G401 (cell line): ENCODE data around the gene GARNL3. TPM values are rescaled to one million over a fixed set of nuclear protein-coding genes. Genes with fewer than 3 reads are reported as not detected.
A peak's percentile ranks its signal among the peaks of the same experiment; 100 is the strongest.

ENCODE experiments used
- DNase-seq: peaks from one replicate; pipeline ENCODE4 v3.0.0-alpha.2; 2015; ENCODE audit warnings: low spot score
- in situ Hi-C: cut with HindIII; loops from 2 replicates; pipeline ENCODE4 v1.10.0; 2016; ENCODE audit warnings: low sequenced_read_pairs, mixed read lengths
- total RNA-seq: library from RNA; depleted of rRNA; stranded (reverse); fragments of >200 nt; shearing (Covaris generic); gene quantifications from 2 replicates; pipeline ENCODE4 v1.2.3, GENCODE V29; 2014

The GARNL3 gene
- total RNA-seq, 1 experiment from 2014 or later: 14.3 TPM

- in situ Hi-C loops: no loop called here
- no peak for DNase-seq
These were observed 70.2 kb downstream of the GARNL3 start for GRCh38 chr9:127334725-127335124.

GRCh38 chr9:127336086-127336485, 71.5 kb downstream of the GARNL3 start:
- no peak for DNase-seq
- in situ Hi-C loops: no loop called here

GRCh38 chr9:127336506-127337352, 72.2 kb downstream of the GARNL3 start:
- peak; percentile 74 for DNase-seq
- in situ Hi-C loops: no loop called here

GRCh38 chr9:127340721-127341120, 76.1 kb downstream of the GARNL3 start:
- DNase-seq: peak; percentile 64
- in situ Hi-C loops: no loop called here

GRCh38 chr9:127341152-127341551, 76.6 kb downstream of the GARNL3 start:
- DNase-seq: no peak
- in situ Hi-C loops: no loop called here

- in situ Hi-C loops: no loop called here
- no peak for DNase-seq
These were observed 79.9 kb downstream of the GARNL3 start for GRCh38 chr9:127344368-127345000.

- in situ Hi-C loops: no loop called here
- no peak for DNase-seq
These were observed 81.0 kb downstream of the GARNL3 start for GRCh38 chr9:127345566-127345965.

- in situ Hi-C loops: no loop called here
- no peak for DNase-seq
These were observed 82.0 kb downstream of the GARNL3 start for GRCh38 chr9:127346584-127346983.

GRCh38 chr9:127347831-127348776, 83.5 kb downstream of the GARNL3 start:
- in situ Hi-C loops: no loop called here
- peak; percentile 41 for DNase-seq

GRCh38 chr9:127349483-127350113, 85.0 kb downstream of the GARNL3 start:
- peak; percentile 90 for DNase-seq
- in situ Hi-C loops: no loop called here

- DNase-seq: no peak
- in situ Hi-C loops: no loop called here
These were observed 86.9 kb downstream of the GARNL3 start for GRCh38 chr9:127351182-127352166.

- no peak for DNase-seq
- in situ Hi-C loops: no loop called here
These were observed 89.3 kb downstream of the GARNL3 start for GRCh38 chr9:127353882-127354281.

- in situ Hi-C loops: no loop called here
These were observed 92.3 kb downstream of the GARNL3 start for GRCh38 chr9:127356906-127357305.

GRCh38 chr9:127358023-127358535, 93.5 kb downstream of the GARNL3 start:
- DNase-seq: no peak
- in situ Hi-C loops: no loop called here

More at GRCh38 chr9:127356906-127357305, 92.3 kb downstream of the GARNL3 start:
- no peak for DNase-seq

- no peak for DNase-seq
- in situ Hi-C loops: no loop called here
These were observed 94.2 kb downstream of the GARNL3 start for GRCh38 chr9:127358770-127359169.

- no peak for DNase-seq
- in situ Hi-C loops: no loop called here
These were observed 95.7 kb downstream of the GARNL3 start for GRCh38 chr9:127360250-127360649.

GRCh38 chr9:127360829-127361228, 96.3 kb downstream of the GARNL3 start:
- in situ Hi-C loops: no loop called here
- peak; percentile 27 for DNase-seq

GRCh38 chr9:127361561-127361960, 97.0 kb downstream of the GARNL3 start:
- in situ Hi-C loops: no loop called here

More at GRCh38 chr9:127361561-127361960, 97.0 kb downstream of the GARNL3 start:
- DNase-seq: no peak
